ENCODE results near the gene TYMP.

The TYMP gene

DNA sequence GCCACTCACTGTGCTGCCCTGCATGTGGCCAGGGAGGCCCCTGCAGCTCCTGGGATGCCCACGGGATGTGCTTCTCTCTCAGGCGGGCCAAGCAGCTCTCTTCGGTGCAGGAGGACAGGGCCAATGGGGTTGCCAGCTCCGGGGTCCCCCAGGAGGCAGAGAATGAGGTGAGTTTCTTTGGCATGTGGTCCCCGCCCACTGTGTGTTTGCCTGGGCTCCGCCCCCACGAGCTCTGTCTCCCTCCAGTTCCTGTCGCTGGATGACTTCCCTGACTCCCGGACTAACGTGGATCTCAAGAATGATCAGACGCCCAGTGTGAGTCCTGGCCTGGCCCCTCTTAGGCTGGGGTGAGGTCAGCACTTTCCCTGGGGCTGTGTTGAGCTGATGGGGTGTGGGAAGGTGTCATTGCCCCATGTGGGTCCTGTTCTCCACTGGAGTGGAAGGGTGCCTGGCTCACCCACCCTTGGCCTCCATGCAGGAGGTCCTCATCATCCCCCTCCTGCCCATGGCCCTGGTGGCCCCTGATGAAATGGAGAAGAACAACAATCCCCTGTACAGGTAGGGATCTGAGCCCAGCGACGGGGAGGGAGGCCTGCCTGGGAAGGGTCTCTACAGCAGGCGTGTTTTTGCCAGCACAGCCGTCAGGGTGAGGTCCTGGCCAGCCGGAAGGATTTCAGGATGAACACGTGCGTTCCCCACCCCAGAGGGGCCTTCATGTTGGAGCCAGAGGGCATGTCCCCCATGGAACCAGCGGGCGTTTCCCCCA lies 12.1 kb downstream of the TYMP start:
- Histone ChIP-seq H3K36me3 (ENCODE audit: control insufficient read depth, insufficient read depth, low read length) (peaks cover 32% of the 10 kb centered on the region), H3K4me3 (replicated peaks; ENCODE audit: low read depth, low read length) (no peak overlapping the region), H3K27me3 (replicated peaks; ENCODE audit: control insufficient read depth, insufficient read depth, low read length) (no peaks in the 10 kb centered on the region)
- TF ChIP-seq, protein P1, sequence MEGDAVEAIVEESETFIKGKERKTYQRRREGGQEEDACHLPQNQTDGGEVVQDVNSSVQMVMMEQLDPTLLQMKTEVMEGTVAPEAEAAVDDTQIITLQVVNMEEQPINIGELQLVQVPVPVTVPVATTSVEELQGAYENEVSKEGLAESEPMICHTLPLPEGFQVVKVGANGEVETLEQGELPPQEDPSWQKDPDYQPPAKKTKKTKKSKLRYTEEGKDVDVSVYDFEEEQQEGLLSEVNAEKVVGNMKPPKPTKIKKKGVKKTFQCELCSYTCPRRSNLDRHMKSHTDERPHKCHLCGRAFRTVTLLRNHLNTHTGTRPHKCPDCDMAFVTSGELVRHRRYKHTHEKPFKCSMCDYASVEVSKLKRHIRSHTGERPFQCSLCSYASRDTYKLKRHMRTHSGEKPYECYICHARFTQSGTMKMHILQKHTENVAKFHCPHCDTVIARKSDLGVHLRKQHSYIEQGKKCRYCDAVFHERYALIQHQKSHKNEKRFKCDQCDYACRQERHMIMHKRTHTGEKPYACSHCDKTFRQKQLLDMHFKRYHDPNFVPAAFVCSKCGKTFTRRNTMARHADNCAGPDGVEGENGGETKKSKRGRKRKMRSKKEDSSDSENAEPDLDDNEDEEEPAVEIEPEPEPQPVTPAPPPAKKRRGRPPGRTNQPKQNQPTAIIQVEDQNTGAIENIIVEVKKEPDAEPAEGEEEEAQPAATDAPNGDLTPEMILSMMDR (IDR thresholded peaks at IDR 0.05; ENCODE audit: insufficient read depth, low read length, poor library complexity, severe bottlenecking), result no peak
- no peak for DNase-seq (ENCODE audit: extremely low read depth, insufficient read length)

DNA sequence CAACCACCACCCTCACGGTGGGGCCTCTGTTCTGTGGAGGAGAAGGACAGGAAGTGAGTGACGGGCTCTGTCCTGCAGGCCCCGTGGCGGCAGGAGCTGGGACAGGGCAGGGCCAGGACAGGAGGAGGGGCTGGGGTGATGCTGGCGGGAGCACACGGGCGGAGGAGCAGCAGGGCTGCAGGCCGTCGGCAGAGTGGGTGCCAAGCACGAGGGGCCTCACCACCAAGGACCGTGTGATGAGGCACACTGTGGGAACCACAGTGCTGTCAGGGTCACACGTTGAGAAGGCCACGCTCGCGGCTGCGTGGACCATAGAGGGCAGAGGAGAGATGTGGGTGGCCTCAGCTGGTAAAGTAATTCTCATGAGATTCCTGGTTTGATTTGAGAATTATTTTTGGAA lies 12.9 kb downstream of the TYMP start:
- peaks cover 25% of the 10 kb centered on the region for H3K36me3 ChIP-seq (ENCODE audit: control insufficient read depth, insufficient read depth, low read length)
- TF ChIP-seq, protein P1 (IDR thresholded peaks at IDR 0.05; ENCODE audit: insufficient read depth, low read length, poor library complexity, severe bottlenecking), result no peak
- no peak for DNase-seq (ENCODE audit: extremely low read depth, insufficient read length)

DNA sequence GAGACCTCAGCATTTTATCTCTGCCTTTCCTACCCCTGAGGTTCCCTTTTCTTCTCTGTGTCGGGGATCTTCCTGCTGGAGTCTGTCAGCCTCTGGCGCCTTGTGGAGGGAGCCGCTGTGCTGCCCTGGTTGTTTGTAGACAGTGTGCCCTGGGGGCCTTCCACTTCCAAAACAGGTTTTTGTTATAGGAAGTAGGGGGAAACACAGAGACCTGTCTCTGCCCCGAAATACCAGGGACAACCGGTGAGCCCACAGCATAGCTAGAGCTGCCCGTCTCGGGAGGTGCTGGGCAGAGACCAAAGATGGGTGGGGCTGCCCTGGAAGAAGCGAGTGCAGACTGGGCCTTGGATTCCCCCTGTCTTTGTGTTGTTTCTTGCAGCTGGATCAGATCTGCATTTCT lies 13.7 kb downstream of the TYMP start:
- Histone ChIP-seq H3K4me3 (replicated peaks; ENCODE audit: low read depth, low read length) (no peak overlapping the region), H3K36me3 (ENCODE audit: control insufficient read depth, insufficient read depth, low read length) (peaks cover 20% of the 10 kb centered on the region), H3K27me3 (replicated peaks; ENCODE audit: control insufficient read depth, insufficient read depth, low read length) (no peaks in the 10 kb centered on the region)
- DNase-seq (ENCODE audit: extremely low read depth, insufficient read length), result no peak
- TF ChIP-seq, protein P1 (IDR thresholded peaks at IDR 0.05; ENCODE audit: insufficient read depth, low read length, poor library complexity, severe bottlenecking), result no peak

More for the DNA sequence above, 12.9 kb downstream of the TYMP start:
- no peaks in the 10 kb centered on the region for H3K27me3 ChIP-seq (replicated peaks; ENCODE audit: control insufficient read depth, insufficient read depth, low read length)
- no peak overlapping the region for H3K4me3 ChIP-seq (replicated peaks; ENCODE audit: low read depth, low read length)

DNA sequence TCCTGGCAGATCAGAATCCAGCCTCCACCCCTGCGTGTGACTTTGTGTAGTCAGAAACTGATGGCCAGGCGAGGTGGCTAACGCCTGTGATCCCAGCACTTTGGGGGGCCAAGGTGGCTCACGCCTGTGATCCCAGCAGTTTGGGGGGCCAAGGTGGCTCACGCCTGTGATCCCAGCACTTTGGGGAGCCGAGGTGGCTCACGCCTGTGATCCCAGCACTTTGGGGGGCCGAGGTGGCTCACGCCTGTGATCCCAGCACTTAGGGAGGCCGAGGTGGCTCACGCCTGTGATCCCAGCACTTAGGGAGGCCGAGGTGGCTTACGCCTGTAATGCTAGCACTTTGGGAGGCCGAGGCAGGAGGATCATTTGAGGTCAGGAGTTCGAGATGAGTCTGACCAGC lies 16.6 kb downstream of the TYMP start:
- DNase-seq (ENCODE audit: extremely low read depth, insufficient read length), result no peak
- Histone ChIP-seq H3K27me3 (replicated peaks; ENCODE audit: control insufficient read depth, insufficient read depth, low read length) (no peaks in the 10 kb centered on the region), H3K36me3 (ENCODE audit: control insufficient read depth, insufficient read depth, low read length) (peaks cover 6% of the 10 kb centered on the region), H3K4me3 (replicated peaks; ENCODE audit: low read depth, low read length) (no peak overlapping the region)
- TF ChIP-seq, protein P1 (IDR thresholded peaks at IDR 0.05; ENCODE audit: insufficient read depth, low read length, poor library complexity, severe bottlenecking), result no peak

DNA sequence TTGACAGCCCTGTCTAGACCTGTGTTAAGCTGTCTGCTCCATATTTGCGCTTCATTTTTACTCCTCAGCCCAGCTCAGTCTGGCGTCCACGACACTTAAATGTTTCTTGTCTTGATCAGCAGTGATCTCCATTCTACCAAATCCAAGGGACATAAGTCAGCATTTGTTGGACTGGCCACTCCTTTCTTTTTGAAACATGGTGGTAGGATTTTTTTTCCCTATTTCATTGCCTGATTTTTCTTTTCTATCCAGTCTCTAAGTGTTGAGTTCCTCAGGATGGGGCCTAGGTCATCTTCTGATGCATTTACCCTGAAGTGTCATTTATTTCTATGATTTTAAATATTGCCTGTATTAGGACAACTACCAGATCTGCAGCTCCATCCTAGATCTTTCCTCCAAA lies 20.9 kb downstream of the TYMP start:
- Histone ChIP-seq H3K4me3 (replicated peaks; ENCODE audit: low read depth, low read length) (peak overlapping the region; percentile 98), H3K27me3 (replicated peaks; ENCODE audit: control insufficient read depth, insufficient read depth, low read length) (no peaks in the 10 kb centered on the region), H3K36me3 (ENCODE audit: control insufficient read depth, insufficient read depth, low read length) (peaks cover 9% of the 10 kb centered on the region)
- TF ChIP-seq, protein P1 (IDR thresholded peaks at IDR 0.05; ENCODE audit: insufficient read depth, low read length, poor library complexity, severe bottlenecking), result no peak
- no peak for DNase-seq (ENCODE audit: extremely low read depth, insufficient read length)

Data from GM06990 (cell line).